ENCODE measurements around the gene FANCC.
A peak's percentile ranks its signal among the peaks of the same experiment; 100 is the strongest.

Gene FANCC

GRCh38 chr9:95128177-95128524, 189.4 kb downstream of the FANCC start:
- TF ChIP-seq, protein P1, sequence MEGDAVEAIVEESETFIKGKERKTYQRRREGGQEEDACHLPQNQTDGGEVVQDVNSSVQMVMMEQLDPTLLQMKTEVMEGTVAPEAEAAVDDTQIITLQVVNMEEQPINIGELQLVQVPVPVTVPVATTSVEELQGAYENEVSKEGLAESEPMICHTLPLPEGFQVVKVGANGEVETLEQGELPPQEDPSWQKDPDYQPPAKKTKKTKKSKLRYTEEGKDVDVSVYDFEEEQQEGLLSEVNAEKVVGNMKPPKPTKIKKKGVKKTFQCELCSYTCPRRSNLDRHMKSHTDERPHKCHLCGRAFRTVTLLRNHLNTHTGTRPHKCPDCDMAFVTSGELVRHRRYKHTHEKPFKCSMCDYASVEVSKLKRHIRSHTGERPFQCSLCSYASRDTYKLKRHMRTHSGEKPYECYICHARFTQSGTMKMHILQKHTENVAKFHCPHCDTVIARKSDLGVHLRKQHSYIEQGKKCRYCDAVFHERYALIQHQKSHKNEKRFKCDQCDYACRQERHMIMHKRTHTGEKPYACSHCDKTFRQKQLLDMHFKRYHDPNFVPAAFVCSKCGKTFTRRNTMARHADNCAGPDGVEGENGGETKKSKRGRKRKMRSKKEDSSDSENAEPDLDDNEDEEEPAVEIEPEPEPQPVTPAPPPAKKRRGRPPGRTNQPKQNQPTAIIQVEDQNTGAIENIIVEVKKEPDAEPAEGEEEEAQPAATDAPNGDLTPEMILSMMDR (IDR thresholded peaks at IDR 0.05; ENCODE audit: control insufficient read depth, insufficient read depth, low read depth, low read length, missing control alignments): no peak
- DNase-seq (ENCODE audit: low read depth): no peak
- H3K4me3 ChIP-seq (ENCODE audit: control insufficient read depth, low read depth, low read length): no peak overlapping the region

GRCh38 chr9:95127249-95128176, 190.0 kb downstream of the FANCC start:
- TF ChIP-seq, protein P1 (IDR thresholded peaks at IDR 0.05; ENCODE audit: control insufficient read depth, insufficient read depth, low read depth, low read length, missing control alignments): peak; percentile 99
- peak; percentile 28 for DNase-seq (ENCODE audit: low read depth)
- peak overlapping the region; percentile 55 for H3K4me3 ChIP-seq (ENCODE audit: control insufficient read depth, low read depth, low read length)

- H3K4me3 ChIP-seq (ENCODE audit: control insufficient read depth, low read depth, low read length): no peak overlapping the region
- TF ChIP-seq, protein P1 (IDR thresholded peaks at IDR 0.05; ENCODE audit: control insufficient read depth, insufficient read depth, low read depth, low read length, missing control alignments): no peak
- no peak for DNase-seq (ENCODE audit: low read depth)
These were observed 190.8 kb downstream of the FANCC start for GRCh38 chr9:95126739-95127138.

DNA sequence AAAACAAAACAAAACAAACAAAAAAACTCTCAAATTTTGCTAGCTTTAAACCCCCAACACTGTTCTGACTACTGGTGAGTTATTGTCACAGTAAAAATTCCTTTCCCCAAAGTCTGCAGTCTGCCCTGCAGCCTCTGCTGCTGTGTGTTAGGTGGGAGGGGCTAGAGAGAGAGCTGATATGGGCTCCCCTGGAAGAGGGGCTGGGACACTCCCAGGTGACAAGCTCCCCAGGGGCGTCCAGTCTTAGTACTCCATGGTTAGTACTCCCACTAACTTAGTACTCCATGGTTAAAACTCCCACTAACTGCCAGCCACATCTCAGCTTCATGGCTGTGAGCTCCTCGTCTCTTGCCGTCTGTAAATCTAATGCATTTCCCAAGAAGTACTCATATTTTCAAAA, 191.9 kb downstream of the FANCC start:
- no peak overlapping the region for H3K4me3 ChIP-seq (ENCODE audit: control insufficient read depth, low read depth, low read length)
- no peak for DNase-seq (ENCODE audit: low read depth)
- TF ChIP-seq, protein P1 (IDR thresholded peaks at IDR 0.05; ENCODE audit: control insufficient read depth, insufficient read depth, low read depth, low read length, missing control alignments): no peak

GRCh38 chr9:95124582-95125367, 192.7 kb downstream of the FANCC start:
- no peak for DNase-seq (ENCODE audit: low read depth)

GRCh38 chr9:95120781-95121370, 196.6 kb downstream of the FANCC start:
- TF ChIP-seq, protein P1 (IDR thresholded peaks at IDR 0.05; ENCODE audit: control insufficient read depth, insufficient read depth, low read depth, low read length, missing control alignments): no peak
- H3K4me3 ChIP-seq (ENCODE audit: control insufficient read depth, low read depth, low read length): no peak overlapping the region
- DNase-seq (ENCODE audit: low read depth): no peak

More at GRCh38 chr9:95124582-95125367, 192.7 kb downstream of the FANCC start:
- TF ChIP-seq, protein P1 (IDR thresholded peaks at IDR 0.05; ENCODE audit: control insufficient read depth, insufficient read depth, low read depth, low read length, missing control alignments): peak; percentile 36
- H3K4me3 ChIP-seq (ENCODE audit: control insufficient read depth, low read depth, low read length): no peak overlapping the region
